Transverse colon (tissue), 4 donors: ENCODE measurements around the gene LBHD2.

Source experiments
- POLR2AphosphoS5 ChIP-seq, 3 donors: sonication (generic); formaldehyde crosslinking; IDR thresholded peaks; one replicate each; pipeline ENCODE4 v1.6.1; 2016; ENCODE audit warnings: antibody characterized with exemption in 3 of 3
- TF ChIP-seq, protein P1 (sequence below), 5 experiments: fragments of 200-600 bp in 3 of 5; fragments of 450-650 bp in 2 of 5; sonication (generic) in 3 of 5; IDR thresholded peaks; 1 replicate in 2 of 5; 2 replicates in 3 of 5; pipeline ENCODE4 v1.5.1; 2016 to 2017; ENCODE audit warnings: antibody characterized with exemption in 5 of 5, inconsistent platforms in 3 of 5, mild to moderate bottlenecking in 2 of 5, moderate library complexity in 1 of 5

DNA sequence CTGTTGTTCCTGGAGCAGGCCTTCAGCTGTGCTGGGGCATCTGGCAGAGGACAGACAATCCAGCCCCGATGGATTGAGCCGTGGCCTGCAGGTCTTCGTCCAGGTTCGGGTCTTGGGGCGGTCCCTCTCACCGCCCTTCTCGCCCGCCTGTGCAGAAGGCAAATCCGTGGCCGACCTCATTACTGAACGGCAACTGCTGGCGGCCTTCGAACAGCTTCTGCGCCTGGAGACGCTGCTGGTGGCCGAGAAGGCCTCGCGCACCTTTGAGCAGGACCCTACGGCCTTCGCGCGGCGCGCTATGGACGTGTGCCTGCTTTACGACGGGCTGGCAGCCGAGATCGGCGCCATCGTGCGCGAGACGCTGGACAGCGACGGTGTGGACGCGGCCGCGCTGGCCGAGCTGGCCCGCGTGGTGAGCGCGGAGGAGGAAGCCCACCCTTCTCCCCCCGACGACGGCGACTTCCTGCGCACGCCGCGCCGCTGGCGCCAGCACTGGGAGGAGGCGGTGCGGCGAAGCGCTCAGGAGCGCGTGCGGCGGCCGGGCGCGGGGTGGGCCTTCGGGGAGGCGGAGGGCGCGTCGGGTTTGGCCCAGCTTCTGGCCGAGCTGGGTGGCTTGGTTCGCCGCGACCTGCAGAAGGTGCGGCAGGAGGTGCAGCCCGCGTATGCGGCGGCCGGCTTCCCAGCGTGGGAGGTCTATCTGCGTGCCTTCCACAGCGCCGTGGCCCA is 18.1 kb downstream of the LBHD2 start:
- TF ChIP-seq POLR2AphosphoS5 (IDR thresholded peaks at IDR 0.05), result no peak
- TF ChIP-seq, protein P1, sequence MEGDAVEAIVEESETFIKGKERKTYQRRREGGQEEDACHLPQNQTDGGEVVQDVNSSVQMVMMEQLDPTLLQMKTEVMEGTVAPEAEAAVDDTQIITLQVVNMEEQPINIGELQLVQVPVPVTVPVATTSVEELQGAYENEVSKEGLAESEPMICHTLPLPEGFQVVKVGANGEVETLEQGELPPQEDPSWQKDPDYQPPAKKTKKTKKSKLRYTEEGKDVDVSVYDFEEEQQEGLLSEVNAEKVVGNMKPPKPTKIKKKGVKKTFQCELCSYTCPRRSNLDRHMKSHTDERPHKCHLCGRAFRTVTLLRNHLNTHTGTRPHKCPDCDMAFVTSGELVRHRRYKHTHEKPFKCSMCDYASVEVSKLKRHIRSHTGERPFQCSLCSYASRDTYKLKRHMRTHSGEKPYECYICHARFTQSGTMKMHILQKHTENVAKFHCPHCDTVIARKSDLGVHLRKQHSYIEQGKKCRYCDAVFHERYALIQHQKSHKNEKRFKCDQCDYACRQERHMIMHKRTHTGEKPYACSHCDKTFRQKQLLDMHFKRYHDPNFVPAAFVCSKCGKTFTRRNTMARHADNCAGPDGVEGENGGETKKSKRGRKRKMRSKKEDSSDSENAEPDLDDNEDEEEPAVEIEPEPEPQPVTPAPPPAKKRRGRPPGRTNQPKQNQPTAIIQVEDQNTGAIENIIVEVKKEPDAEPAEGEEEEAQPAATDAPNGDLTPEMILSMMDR (IDR thresholded peaks at IDR 0.05), result no peak
